Spleen (tissue), 7 donors: ENCODE results near the gene MAP7D2.

ENCODE experiments used
- CTCF ChIP-seq, 11 experiments: fragments of 200-600 bp in 7 of 11; fragments of 450-650 bp in 4 of 11; sonication (generic) in 4 of 11; IDR thresholded peaks in 8 of 11; conservative IDR thresholded peaks in 3 of 11; 1 replicate in 7 of 11; 2 replicates in 4 of 11; pipeline versions ENCODE4 v1.4.0 to v1.8.0; 2016 to 2021; ENCODE audit warnings: antibody characterized with exemption in 11 of 11, inconsistent platforms in 4 of 11, mild to moderate bottlenecking in 1 of 11
- POLR2A ChIP-seq, 3 donors: fragments of 450-650 bp; IDR thresholded peaks; one replicate each; pipeline ENCODE4 v1.5.1; 2017; ENCODE audit warnings: antibody characterized with exemption in 3 of 3, mild to moderate bottlenecking in 1 of 3
- donor health status: DM: no; HTN: no; CAD: no; lungs with moderate emphysema.
- donor health status: DM: no; HTN: no; CAD: no.
- donor health status: DM: no; HTN: no; CAD: no.

DNA sequence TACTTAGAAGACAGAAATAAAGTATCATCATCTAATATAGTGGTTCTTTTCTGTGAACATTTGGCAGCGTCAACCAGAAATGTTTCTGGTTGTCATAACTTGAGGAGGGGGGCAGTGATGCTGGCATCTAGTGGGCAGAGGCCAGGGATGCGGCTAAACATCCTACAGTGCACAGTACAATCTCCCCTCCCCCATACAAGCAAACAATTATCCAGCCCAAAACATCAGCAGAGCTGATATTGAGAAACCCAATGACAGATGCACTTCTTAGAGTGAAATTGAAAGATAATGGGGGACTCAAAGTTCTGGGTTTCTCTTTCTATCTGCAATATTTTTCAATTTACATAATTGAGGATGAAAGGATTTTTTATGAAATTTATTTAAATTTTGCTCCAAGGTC lies 26.9 kb upstream of the MAP7D2 start:
- no peak for TF ChIP-seq POLR2A (IDR thresholded peaks at IDR 0.05)
- no peak for TF ChIP-seq CTCF (IDR thresholded peaks at IDR 0.05 in 8 of 11, conservative IDR thresholded peaks at IDR 0.05 in 3 of 11)
